Spleen (tissue), 11 donors: ENCODE results near the gene CXorf38. TPM values are rescaled to one million over a fixed set of nuclear protein-coding genes. Genes with fewer than 3 reads are reported as not detected.

ENCODE experiments used
- DNase-seq: peaks from one replicate; pipeline ENCODE4 v3.0.0-alpha.2; 2020
- H3K27ac ChIP-seq, 8 donors: fragments of 200-600 bp; sonication (generic) in 7 of 8; 1 replicate in 4 of 8; 2 replicates in 4 of 8; pipeline versions ENCODE4 v1.5.0 to v1.8.0; 2016 to 2021; ENCODE audit warnings: inconsistent platforms in 4 of 8, mild to moderate bottlenecking in 4 of 8, moderate library complexity in 1 of 8
- H3K27me3 ChIP-seq, 7 donors: fragments of 200-600 bp; sonication (generic) in 6 of 7; replicated peaks in 1 of 7; 1 replicate in 4 of 7; 2 replicates in 3 of 7; pipeline versions ENCODE4 v1.5.0 to v1.8.0; 2016 to 2021; ENCODE audit warnings: inconsistent platforms in 3 of 7, mild to moderate bottlenecking in 1 of 7
- H3K36me3 ChIP-seq, 6 donors: fragments of 200-600 bp; sonication (generic) in 5 of 6; 1 replicate in 4 of 6; 2 replicates in 2 of 6; pipeline versions ENCODE4 v1.5.0 to v1.8.0; 2016 to 2021; ENCODE audit warnings: inconsistent platforms in 2 of 6
- H3K4me1 ChIP-seq, 6 donors: fragments of 200-600 bp; sonication (generic) in 5 of 6; 1 replicate in 3 of 6; 2 replicates in 3 of 6; pipeline versions ENCODE4 v1.5.0 to v1.8.0; 2016 to 2021; ENCODE audit warnings: inconsistent platforms in 3 of 6
- H3K4me3 ChIP-seq, 8 donors: fragments of 200-600 bp; sonication (generic) in 7 of 8; 1 replicate in 4 of 8; 2 replicates in 4 of 8; pipeline versions ENCODE4 v1.5.0 to v1.8.0; 2016 to 2021; ENCODE audit warnings: inconsistent platforms in 4 of 8, mild to moderate bottlenecking in 4 of 8, moderate library complexity in 2 of 8
- H3K9me3 ChIP-seq, 8 donors: fragments of 200-600 bp; sonication (generic) in 7 of 8; 1 replicate in 4 of 8; 2 replicates in 4 of 8; pipeline versions ENCODE4 v1.5.0 to v1.8.0; 2016 to 2021; ENCODE audit warnings: inconsistent platforms in 4 of 8
- POLR2A ChIP-seq, 3 donors: fragments of 450-650 bp; IDR thresholded peaks; one replicate each; pipeline ENCODE4 v1.5.1; 2017; ENCODE audit warnings: antibody characterized with exemption in 3 of 3, mild to moderate bottlenecking in 1 of 3
- POLR2AphosphoS5 ChIP-seq, 3 donors: sonication (generic); formaldehyde crosslinking; IDR thresholded peaks; one replicate each; pipeline ENCODE4 v1.5.1; 2017; ENCODE audit warnings: antibody characterized with exemption in 3 of 3
- WGBS, 5 donors: extraction: QIAGEN DNeasy Blood & Tissue Kit in 3 of 5; methylation state at CpG; one replicate each; pipeline versions ENCODE4 v1.1.5 to v1.1.7; 2013 to 2018; 5-methylcytosine and 5-hydroxymethylcytosine counted together
- intact Hi-C: fragments of 100-400 bp; cut with DNase I; formaldehyde crosslinking; loops from one replicate; pipeline ENCODE4 v1.15.0; 2023; ENCODE audit warnings: low total_unique reads
- polyA plus RNA-seq, 3 donors: library from polyadenylated mRNA; stranded (reverse); fragments of 200-250 nt; gene quantifications; one replicate each; pipeline ENCODE4 v1.2.1, GENCODE V29; 2013
- total RNA-seq, 7 donors: library from RNA; depleted of rRNA in 3 of 7; stranded (reverse); fragments of >200 nt in 3 of 7; fragmentation: NEBNext Ultra II Directional in 4 of 7; extraction: Animal tissue kit (Norgen Biotek cat#: 25700) in 4 of 7; gene quantifications; one replicate each; pipeline versions ENCODE4 v1.1.0 to v1.2.1, GENCODE V29; 2016 to 2021
- TF ChIP-seq, protein P1 (sequence below), 11 experiments: fragments of 200-600 bp in 7 of 11; fragments of 450-650 bp in 4 of 11; sonication (generic) in 4 of 11; IDR thresholded peaks in 8 of 11; conservative IDR thresholded peaks in 3 of 11; 1 replicate in 7 of 11; 2 replicates in 4 of 11; pipeline versions ENCODE4 v1.4.0 to v1.8.0; 2016 to 2021; ENCODE audit warnings: antibody characterized with exemption in 11 of 11, inconsistent platforms in 4 of 11, mild to moderate bottlenecking in 1 of 11
- donor health status: healthy with polysubstance abuse.
- donor health status: DM: no; HTN: no; CAD: no; lungs with moderate emphysema.
- donor health status: DM: no; HTN: no; CAD: no.
- donor health status: Bipolar disorder and iron deficiency.
- donor health status: healthy.
- donor health status: DM: no; HTN: no; CAD: no.
- donor health status: DM: yes; HTN: yes; CAD: no.

CXorf38 gene
- total and polyA plus RNA-seq, 10 donors: 9.4 to 35.1 (median 27.7) TPM

DNA sequence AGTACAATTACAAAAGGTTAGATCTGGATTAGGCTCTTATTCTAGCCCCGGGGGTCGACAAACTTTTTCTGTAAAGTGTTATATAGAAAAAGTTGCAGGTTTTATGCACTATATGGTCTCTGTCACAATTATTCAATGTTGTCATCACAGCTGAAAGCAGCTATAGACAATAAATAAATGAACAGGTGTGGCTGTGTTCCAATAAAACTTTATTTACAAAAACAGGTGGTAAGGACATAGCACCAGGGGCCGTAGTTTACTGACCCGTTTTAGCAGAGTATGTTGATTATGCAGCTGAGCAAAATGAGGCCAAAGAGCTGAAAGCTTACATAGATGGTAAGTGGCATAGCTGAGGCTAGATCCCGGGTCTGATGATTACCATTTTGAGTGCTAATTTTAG is 13.0 kb upstream of the CXorf38 start:
- TF ChIP-seq POLR2A (IDR thresholded peaks at IDR 0.05) (no peak), POLR2AphosphoS5 (IDR thresholded peaks at IDR 0.05) (no peak)
- TF ChIP-seq, protein P1, sequence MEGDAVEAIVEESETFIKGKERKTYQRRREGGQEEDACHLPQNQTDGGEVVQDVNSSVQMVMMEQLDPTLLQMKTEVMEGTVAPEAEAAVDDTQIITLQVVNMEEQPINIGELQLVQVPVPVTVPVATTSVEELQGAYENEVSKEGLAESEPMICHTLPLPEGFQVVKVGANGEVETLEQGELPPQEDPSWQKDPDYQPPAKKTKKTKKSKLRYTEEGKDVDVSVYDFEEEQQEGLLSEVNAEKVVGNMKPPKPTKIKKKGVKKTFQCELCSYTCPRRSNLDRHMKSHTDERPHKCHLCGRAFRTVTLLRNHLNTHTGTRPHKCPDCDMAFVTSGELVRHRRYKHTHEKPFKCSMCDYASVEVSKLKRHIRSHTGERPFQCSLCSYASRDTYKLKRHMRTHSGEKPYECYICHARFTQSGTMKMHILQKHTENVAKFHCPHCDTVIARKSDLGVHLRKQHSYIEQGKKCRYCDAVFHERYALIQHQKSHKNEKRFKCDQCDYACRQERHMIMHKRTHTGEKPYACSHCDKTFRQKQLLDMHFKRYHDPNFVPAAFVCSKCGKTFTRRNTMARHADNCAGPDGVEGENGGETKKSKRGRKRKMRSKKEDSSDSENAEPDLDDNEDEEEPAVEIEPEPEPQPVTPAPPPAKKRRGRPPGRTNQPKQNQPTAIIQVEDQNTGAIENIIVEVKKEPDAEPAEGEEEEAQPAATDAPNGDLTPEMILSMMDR (IDR thresholded peaks at IDR 0.05 in 8 of 11, conservative IDR thresholded peaks at IDR 0.05 in 3 of 11): no peak
- Histone ChIP-seq H3K27ac (no peak overlapping the region), H3K4me3 (no peak overlapping the region), H3K9me3 (no peaks in the 10 kb centered on the region), H3K4me1 (peaks cover 0 to 6% (median 0%) of the 10 kb centered on the region in 6 donors), H3K36me3 (peaks cover 0 to 98% (median 39%) of the 10 kb centered on the region in 6 donors), H3K27me3 (no peaks in the 10 kb centered on the region)
- WGBS, 5 donors: 94 to 98% (median 94%) methylated on average over 5 of the region's 5 CpGs
- DNase-seq: no peak
- intact Hi-C loops: no loop called here

DNA sequence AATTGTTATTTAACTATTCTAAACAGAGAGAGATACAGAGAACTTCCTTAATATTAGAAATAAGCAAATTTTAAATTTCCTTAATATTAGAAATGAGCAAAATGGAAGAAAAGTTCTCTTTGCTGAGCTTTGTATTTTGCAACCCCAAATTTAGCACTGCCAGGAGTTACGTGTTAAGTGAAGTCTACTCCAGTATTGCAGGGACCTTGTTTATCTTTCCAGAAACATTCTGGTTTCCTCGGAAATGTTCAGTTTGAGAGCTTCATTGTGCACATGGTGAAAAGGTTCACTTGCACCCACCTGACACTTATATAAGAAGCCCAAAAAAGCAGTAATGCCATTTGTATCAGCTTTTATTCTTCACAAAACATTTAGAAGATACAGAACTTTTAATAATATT is 6.2 kb upstream of the CXorf38 start:
- no peak for DNase-seq
- no peak for TF ChIP-seq POLR2A (IDR thresholded peaks at IDR 0.05)
- TF ChIP-seq, protein P1 (IDR thresholded peaks at IDR 0.05 in 8 of 11, conservative IDR thresholded peaks at IDR 0.05 in 3 of 11): no peak
- TF ChIP-seq POLR2AphosphoS5 (IDR thresholded peaks at IDR 0.05): no peak
- no peak overlapping the region for H3K4me3 ChIP-seq
- H3K9me3 ChIP-seq: no peaks in the 10 kb centered on the region
- WGBS, 5 donors: 83 to 91% (median 89%) methylated on average over 2 of the region's 2 CpGs
- peaks cover 0 to 6% (median 0%) of the 10 kb centered on the region in 6 donors for H3K4me1 ChIP-seq
- intact Hi-C loops: loop anchor here (5.0 kb wide), 1 partner anchor 139 kb away; no protein-coding TSS in a partner anchor
- no peak overlapping the region for H3K27ac ChIP-seq
- no peaks in the 10 kb centered on the region for H3K27me3 ChIP-seq
- H3K36me3 ChIP-seq: peaks cover 0 to 63% (median 27%) of the 10 kb centered on the region in 6 donors

DNA sequence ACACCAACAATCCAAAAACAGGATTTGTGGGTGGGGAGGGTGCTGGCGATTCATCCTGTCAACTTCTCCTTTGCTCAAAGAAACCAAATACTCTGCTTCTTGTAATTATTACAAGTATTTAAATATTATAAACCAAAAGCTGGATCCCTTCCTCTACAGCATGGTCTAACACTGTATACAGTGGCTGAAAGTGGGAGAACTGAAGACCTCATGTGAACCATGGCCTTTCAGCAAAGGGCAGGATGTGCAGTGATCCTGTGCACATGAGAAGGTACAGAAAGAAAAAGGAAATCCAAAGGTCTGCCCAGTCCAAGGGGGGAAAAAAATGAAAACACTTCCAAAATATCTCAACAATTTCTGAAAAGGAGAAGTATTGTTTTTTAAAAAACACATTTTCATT is 5.3 kb upstream of the CXorf38 start:
- Histone ChIP-seq H3K27me3 (no peaks in the 10 kb centered on the region), H3K27ac (no peak overlapping the region), H3K4me1 (peaks cover 0 to 11% (median 4%) of the 10 kb centered on the region in 6 donors), H3K4me3 (no peak overlapping the region), H3K9me3 (no peaks in the 10 kb centered on the region), H3K36me3 (peaks cover 0 to 54% (median 22%) of the 10 kb centered on the region in 6 donors)
- no peak for TF ChIP-seq POLR2AphosphoS5 (IDR thresholded peaks at IDR 0.05)
- no peak for TF ChIP-seq POLR2A (IDR thresholded peaks at IDR 0.05)
- TF ChIP-seq, protein P1 (IDR thresholded peaks at IDR 0.05 in 8 of 11, conservative IDR thresholded peaks at IDR 0.05 in 3 of 11): no peak
- intact Hi-C loops: loop anchor here (5.0 kb wide), 1 partner anchor 140 kb away; no protein-coding TSS in a partner anchor
- WGBS, 5 donors: 69 to 93% (median 89%) methylated on average over 1 of the region's 1 CpG
- no peak for DNase-seq

DNA sequence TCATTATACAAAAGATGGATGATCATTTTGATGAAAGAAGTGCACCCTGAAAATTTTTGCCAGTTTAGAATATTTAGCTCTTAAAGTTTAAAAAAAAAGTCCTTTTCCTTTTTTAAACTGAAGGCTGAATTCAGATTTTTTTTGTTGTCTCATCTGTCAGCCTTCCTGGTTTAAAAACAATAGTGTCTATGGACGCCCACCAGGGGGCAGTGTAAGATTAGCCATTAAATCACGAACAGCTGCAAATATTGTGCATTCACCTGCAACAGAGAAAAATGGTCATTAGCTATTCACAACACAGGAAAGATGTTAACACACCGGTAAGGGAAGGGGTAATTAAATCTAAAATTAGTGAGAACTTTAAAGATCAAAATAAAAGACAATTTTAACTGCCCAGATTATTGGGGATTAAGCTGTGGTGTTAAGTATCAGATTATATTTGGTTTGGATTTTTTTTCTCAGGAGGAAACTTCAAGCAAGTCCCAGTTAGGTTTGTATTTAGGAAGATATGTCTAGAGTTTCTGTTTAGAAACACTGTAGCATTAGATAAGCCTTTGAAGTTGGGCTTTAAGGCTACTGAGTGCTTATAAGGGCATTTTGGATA is 4.4 kb upstream of the CXorf38 start:
- H3K36me3 ChIP-seq: peaks cover 0 to 45% (median 13%) of the 10 kb centered on the region in 6 donors
- no peak overlapping the region for H3K4me3 ChIP-seq
- 0 to 4% (median 3%) methylated on average over 3 of the region's 3 CpGs for WGBS, 5 donors
- intact Hi-C loops: loop anchor here (5.0 kb wide), 1 partner anchor 141 kb away; no protein-coding TSS in a partner anchor
- H3K9me3 ChIP-seq: no peaks in the 10 kb centered on the region
- peaks cover 0 to 15% (median 4%) of the 10 kb centered on the region in 6 donors for H3K4me1 ChIP-seq
- H3K27ac ChIP-seq: no peak overlapping the region
- DNase-seq: peak; percentile 83
- no peaks in the 10 kb centered on the region for H3K27me3 ChIP-seq
- TF ChIP-seq POLR2AphosphoS5 (IDR thresholded peaks at IDR 0.05) (no peak), POLR2A (IDR thresholded peaks at IDR 0.05) (no peak)
- TF ChIP-seq, protein P1 (IDR thresholded peaks at IDR 0.05 in 8 of 11, conservative IDR thresholded peaks at IDR 0.05 in 3 of 11): peak; percentile 37 to 88 (median 73)
